Endodermal cell (in vitro differentiated cells): ENCODE results near the gene CACNB1. TPM values are rescaled to one million over a fixed set of nuclear protein-coding genes. Genes with fewer than 3 reads are reported as not detected.
"Not testable (repeated sequence)": the region's sequence is repeated elsewhere in the genome, so short reads cannot be mapped to it uniquely, and the experiment has no call there.

Experiments
- DNase-seq: peaks from one replicate; pipeline ENCODE4 v3.0.0-alpha.2; 2017
- H3K27ac ChIP-seq: 2 replicates; pipeline ENCODE4 v1.5.1; 2013; ENCODE audit warnings: mild to moderate bottlenecking, low read depth, low read length, moderate library complexity
- H3K27me3 ChIP-seq: 2 replicates; pipeline ENCODE4 v1.6.1; 2013; ENCODE audit warnings: mild to moderate bottlenecking, low read length, moderate library complexity; ENCODE audit not compliant: insufficient read depth, control insufficient read depth, poor library complexity, severe bottlenecking
- H3K36me3 ChIP-seq: 2 replicates; pipeline ENCODE4 v1.7.0; 2013; ENCODE audit warnings: mild to moderate bottlenecking, low read length, moderate library complexity; ENCODE audit not compliant: control insufficient read depth, insufficient read depth
- H3K4me1 ChIP-seq: one replicate; pipeline ENCODE4 v1.7.0; 2013; ENCODE audit warnings: low read length; ENCODE audit not compliant: control insufficient read depth, insufficient read depth
- H3K4me3 ChIP-seq: 2 replicates; pipeline ENCODE4 v1.5.1; 2013; ENCODE audit warnings: mild to moderate bottlenecking, low read length, moderate library complexity
- H3K9ac ChIP-seq: 2 replicates; pipeline ENCODE4 v1.6.1; 2013; ENCODE audit warnings: mild to moderate bottlenecking, low read length, moderate library complexity; ENCODE audit not compliant: poor library complexity, severe bottlenecking; ENCODE audit errors: extremely low read depth
- H3K9me3 ChIP-seq: 2 replicates; pipeline ENCODE4 v1.6.1; 2013; ENCODE audit warnings: mild to moderate bottlenecking, low read length, moderate library complexity; ENCODE audit not compliant: control insufficient read depth
- H3K27ac Mint-ChIP-seq: 2 replicates; pipeline ENCODE4 v1.8.0; 2020; ENCODE audit warnings: mixed read lengths
- H3K27me3 Mint-ChIP-seq: 2 replicates; pipeline ENCODE4 v1.8.0; 2021; ENCODE audit warnings: mild to moderate bottlenecking, mixed read lengths; ENCODE audit not compliant: insufficient read depth
- H3K36me3 Mint-ChIP-seq: 2 replicates; pipeline ENCODE4 v1.8.0; 2020; ENCODE audit warnings: low read depth, mixed read lengths
- H3K4me1 Mint-ChIP-seq: 2 replicates; pipeline ENCODE4 v1.8.0; 2020; ENCODE audit warnings: mixed read lengths
- H3K4me3 Mint-ChIP-seq: 2 replicates; pipeline ENCODE4 v1.8.0; 2020; ENCODE audit warnings: mild to moderate bottlenecking, moderate library complexity, mixed read lengths
- H3K9me3 Mint-ChIP-seq: 2 replicates; pipeline ENCODE4 v1.8.0; 2020; ENCODE audit warnings: mild to moderate bottlenecking, mixed read lengths
- CTCF ChIP-seq: fragments of 200-600 bp; sonication (generic); conservative IDR thresholded peaks from 2 replicates; pipeline ENCODE4 v1.5.0; 2021; ENCODE audit warnings: antibody characterized with exemption, mild to moderate bottlenecking
- WGBS, 2 experiments: methylation state at CpG; one replicate each; pipeline versions ENCODE4 v1.1.5 to v1.1.7; 2013; ENCODE audit warnings: missing lambda C conversion rate in 2 of 2, mixed read lengths in 1 of 2; ENCODE audit not compliant: insufficient coverage in 1 of 2, insufficient read length in 1 of 2; 5-methylcytosine and 5-hydroxymethylcytosine counted together
- total RNA-seq, 2 donors: library from RNA; stranded (reverse); fragmentation: NEBNext Ultra II Directional in 1 of 2; extraction: Animal tissue kit (Norgen Biotek cat#: 25700) in 1 of 2; gene quantifications; 2 replicates in 1 of 2; 3 replicates in 1 of 2; pipeline ENCODE4 v1.2.1, GENCODE V29; 2021

CACNB1 gene
- total RNA-seq, 2 donors from 2014 or later, result 12.2 to 13.2 TPM

- DNase-seq, result no peak
- H3K4me3 Mint-ChIP-seq, result no peak overlapping the region
- no peak overlapping the region for H3K4me3 ChIP-seq
- no peaks in the 10 kb centered on the region for H3K36me3 Mint-ChIP-seq
- WGBS, 2 experiments, result 89 to 95% methylated on average over 2 to 3 of the region's 3 CpGs
- H3K9me3 Mint-ChIP-seq, result no peaks in the 10 kb centered on the region
- no peaks in the 10 kb centered on the region for H3K27me3 ChIP-seq
- H3K27me3 Mint-ChIP-seq, result no peaks in the 10 kb centered on the region
- no peaks in the 10 kb centered on the region for H3K9me3 ChIP-seq
- TF ChIP-seq CTCF, result no peak
- no peaks in the 10 kb centered on the region for H3K36me3 ChIP-seq
- H3K9ac ChIP-seq, result no peak overlapping the region
- H3K4me1 Mint-ChIP-seq, result no peaks in the 10 kb centered on the region
- H3K27ac Mint-ChIP-seq, result no peak overlapping the region
- no peak overlapping the region for H3K27ac ChIP-seq
- no peaks in the 10 kb centered on the region for H3K4me1 ChIP-seq
Measured at GRCh38 chr17:39130205-39130604, 67.3 kb downstream of the CACNB1 start.

- not testable (repeated sequence) for H3K27me3 ChIP-seq, H3K4me1 ChIP-seq, H3K27me3 Mint-ChIP-seq, H3K4me3 Mint-ChIP-seq, H3K9me3 Mint-ChIP-seq, H3K9me3 ChIP-seq, H3K4me3 ChIP-seq, H3K27ac Mint-ChIP-seq, H3K27ac ChIP-seq, H3K36me3 ChIP-seq, DNase-seq, H3K9ac ChIP-seq, H3K36me3 Mint-ChIP-seq, H3K4me1 Mint-ChIP-seq
- WGBS, 2 experiments, result 97% methylated on average over 3 of the region's 6 CpGs; no CpG with 5 or more reads in 1 of the 2 experiments
Measured at GRCh38 chr17:39129544-39129943, 67.9 kb downstream of the CACNB1 start.

- H3K9me3 Mint-ChIP-seq, result no peaks in the 10 kb centered on the region
Measured at GRCh38 chr17:39126436-39126835, 71.0 kb downstream of the CACNB1 start.

More at GRCh38 chr17:39126436-39126835, 71.0 kb downstream of the CACNB1 start:
- no peaks in the 10 kb centered on the region for H3K27me3 ChIP-seq
- no peak overlapping the region for H3K9ac ChIP-seq
- H3K27me3 Mint-ChIP-seq, result no peaks in the 10 kb centered on the region
- no peak for TF ChIP-seq CTCF
- no peak overlapping the region for H3K4me3 ChIP-seq
- no peak overlapping the region for H3K27ac Mint-ChIP-seq
- no peaks in the 10 kb centered on the region for H3K36me3 Mint-ChIP-seq
- DNase-seq, result no peak
- H3K4me1 ChIP-seq, result no peaks in the 10 kb centered on the region
- H3K27ac ChIP-seq, result no peak overlapping the region
- 69 to 79% methylated on average over 4 to 6 of the region's 6 CpGs for WGBS, 2 experiments
- H3K36me3 ChIP-seq, result no peaks in the 10 kb centered on the region
- peaks cover 8% of the 10 kb centered on the region for H3K4me1 Mint-ChIP-seq
- H3K9me3 ChIP-seq, result no peaks in the 10 kb centered on the region
- no peak overlapping the region for H3K4me3 Mint-ChIP-seq
